GM23248 (cell line): ENCODE data around the gene SH3YL1.

Source experiments
- EZH2 ChIP-seq: fragments of 200-600 bp; sonication (generic); IDR thresholded peaks from 2 replicates; pipeline ENCODE4 v1.6.1; 2018; ENCODE audit warnings: antibody characterized with exemption, mild to moderate bottlenecking; ENCODE audit not compliant: insufficient read depth, poor library complexity, severe bottlenecking
- EZH2phosphoT487 ChIP-seq: fragments of 200-600 bp; sonication (generic); IDR thresholded peaks from 2 replicates; pipeline ENCODE4 v1.6.1; 2018; ENCODE audit warnings: antibody characterized with exemption, moderate library complexity, mild to moderate bottlenecking, low read depth; ENCODE audit not compliant: insufficient read depth

DNA sequence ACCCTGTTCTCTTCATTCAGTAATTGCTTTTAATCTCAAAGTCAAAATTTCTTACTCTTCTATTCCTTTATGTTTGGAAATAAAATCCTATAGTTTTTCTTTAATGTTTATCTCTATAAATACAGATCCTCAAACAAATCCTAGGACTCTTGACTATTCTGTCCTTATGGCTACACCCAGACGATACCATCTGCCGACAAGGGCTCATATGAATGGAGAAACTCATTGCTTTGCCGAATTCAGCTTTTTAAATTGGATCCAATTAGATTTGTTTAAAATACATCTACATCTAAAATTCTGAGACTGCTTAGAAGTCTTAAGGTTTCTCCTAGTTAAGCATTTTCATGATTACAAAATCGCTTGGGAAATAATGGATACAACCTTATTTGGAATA lies 15.1 kb upstream of the SH3YL1 start:
- TF ChIP-seq EZH2phosphoT487 (no peak), EZH2 (no peak)
